HG02870 (cell line): ENCODE data around the gene NAA10.

ENCODE experiments used
- ATAC-seq: cut with Tn5 transposase; IDR thresholded peaks from one replicate; pipeline ENCODE4 v1.9.1; 2021; ENCODE audit warnings: mild to moderate bottlenecking, moderate library complexity; ENCODE audit not compliant: unreplicated experiment

NAA10 gene

GRCh38 chrX:153885968-153886903 is 48.6 kb downstream of the NAA10 start, which contains the start of gene L1CAM:
Gene L1CAM (minus strand): TSS chrX:153886173. CDS start chrX:153875836, 10,337 bp downstream.
- ATAC-seq, result no peak

DNA sequence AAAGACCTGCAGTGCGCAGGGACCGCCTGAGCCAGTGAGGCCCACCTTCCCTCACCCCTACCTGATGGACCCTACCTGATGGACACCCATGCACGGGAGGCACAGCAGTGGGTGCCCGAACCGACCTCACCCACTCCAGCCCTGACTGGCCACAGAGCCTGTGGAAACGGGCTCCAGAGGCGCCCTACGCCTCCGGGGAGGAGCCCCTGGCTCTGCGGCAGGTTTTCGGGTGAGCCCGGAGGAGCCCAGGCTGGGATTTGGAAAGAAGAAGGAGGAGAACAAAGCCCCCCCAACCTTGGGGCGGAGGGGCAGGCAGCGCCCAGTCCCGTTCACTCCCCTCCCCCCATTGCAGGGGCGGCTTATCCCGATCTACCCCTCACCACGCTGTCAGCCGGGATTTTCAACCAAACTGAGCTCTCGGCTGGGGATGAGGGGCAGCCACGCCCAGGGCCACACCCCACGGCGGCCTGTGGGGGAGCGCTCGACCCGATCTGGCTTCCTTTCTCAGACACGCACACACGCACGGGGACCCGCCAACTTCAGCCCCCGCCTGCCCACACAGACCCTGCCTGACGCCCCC is 49.5 kb downstream of the NAA10 start:
- ATAC-seq, result no peak

- ATAC-seq, result no peak
Measured at GRCh38 chrX:153884590-153884989, 50.2 kb downstream of the NAA10 start.

DNA sequence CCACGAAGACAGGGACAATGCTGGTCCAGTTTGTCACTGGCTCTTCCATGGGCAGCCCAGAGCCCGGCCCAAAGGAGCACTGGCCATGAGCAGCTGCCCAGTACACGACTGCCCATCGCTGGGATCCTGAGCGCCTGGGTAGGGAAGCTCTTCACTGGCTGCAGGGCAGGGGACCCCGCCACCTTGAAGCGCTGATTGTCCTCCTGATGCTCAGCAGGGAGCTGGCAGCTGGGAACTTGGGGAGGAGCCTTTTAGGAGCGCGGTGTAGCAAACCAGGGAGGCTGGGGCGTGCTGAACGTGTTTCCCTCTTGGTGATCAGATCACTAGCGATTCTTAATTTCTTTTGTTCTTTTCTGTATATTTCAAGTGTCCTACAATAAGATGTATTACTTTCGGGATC is 50.7 kb downstream of the NAA10 start:
- ATAC-seq, result no peak

DNA sequence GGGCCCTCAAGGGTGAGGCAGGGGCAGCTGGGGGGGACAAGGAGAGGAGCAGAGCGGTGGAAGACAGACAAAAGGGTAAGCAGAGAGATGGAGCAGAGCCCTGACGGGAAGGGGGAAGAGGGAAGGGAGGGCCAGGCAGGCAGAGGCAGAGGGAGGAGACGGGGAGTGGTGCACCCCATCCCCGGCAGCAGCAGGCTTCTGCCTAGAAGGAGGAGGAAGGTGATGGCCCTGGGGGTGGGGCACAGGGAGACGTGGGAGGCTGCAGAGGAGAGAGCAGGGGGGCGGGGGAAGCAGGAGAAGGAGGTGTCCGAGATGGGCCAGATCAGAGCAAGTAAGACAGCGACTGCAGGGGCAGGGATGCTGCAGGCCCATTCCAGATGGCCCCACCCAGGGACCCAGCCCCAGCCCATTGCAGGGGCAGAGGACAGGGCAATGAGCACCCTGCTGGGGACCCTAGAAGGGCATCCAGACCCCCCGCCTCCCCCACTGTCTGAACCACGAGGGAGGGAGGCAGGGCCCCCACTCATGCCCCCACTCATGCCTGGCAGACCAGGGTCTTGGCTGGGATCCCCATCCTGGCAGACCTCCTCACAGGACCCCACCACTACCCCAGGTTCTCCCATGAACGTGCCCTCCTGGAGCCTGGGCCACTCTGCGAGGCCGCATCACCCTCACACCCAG is 51.5 kb downstream of the NAA10 start:
- ATAC-seq, result no peak

GRCh38 chrX:153882557-153882956 is 52.3 kb downstream of the NAA10 start:
- no peak for ATAC-seq

GRCh38 chrX:153882086-153882498 is 52.7 kb downstream of the NAA10 start:
- no peak for ATAC-seq

DNA sequence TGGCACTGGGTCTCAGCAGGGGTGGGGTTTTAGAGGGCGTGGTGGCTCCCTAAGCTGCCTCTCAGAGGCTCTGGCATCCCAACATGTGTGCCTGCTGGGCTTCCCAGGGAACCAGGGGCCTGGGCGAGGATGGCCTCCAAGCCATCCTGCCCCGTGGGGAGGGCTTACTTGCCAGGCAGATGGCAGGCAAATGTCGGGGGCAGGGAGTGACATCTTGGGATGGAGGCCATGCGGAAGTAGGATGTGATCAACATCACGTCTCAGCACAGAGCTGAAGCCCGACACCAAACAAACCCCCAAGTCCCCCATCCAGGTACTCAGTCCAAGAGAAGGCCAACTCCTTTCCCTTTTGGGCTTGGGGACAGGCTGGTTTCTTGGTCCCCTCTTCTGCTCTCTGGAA is 53.6 kb downstream of the NAA10 start:
- no peak for ATAC-seq

- ATAC-seq, result no peak
Measured at GRCh38 chrX:153880440-153880815, 54.4 kb downstream of the NAA10 start.

DNA sequence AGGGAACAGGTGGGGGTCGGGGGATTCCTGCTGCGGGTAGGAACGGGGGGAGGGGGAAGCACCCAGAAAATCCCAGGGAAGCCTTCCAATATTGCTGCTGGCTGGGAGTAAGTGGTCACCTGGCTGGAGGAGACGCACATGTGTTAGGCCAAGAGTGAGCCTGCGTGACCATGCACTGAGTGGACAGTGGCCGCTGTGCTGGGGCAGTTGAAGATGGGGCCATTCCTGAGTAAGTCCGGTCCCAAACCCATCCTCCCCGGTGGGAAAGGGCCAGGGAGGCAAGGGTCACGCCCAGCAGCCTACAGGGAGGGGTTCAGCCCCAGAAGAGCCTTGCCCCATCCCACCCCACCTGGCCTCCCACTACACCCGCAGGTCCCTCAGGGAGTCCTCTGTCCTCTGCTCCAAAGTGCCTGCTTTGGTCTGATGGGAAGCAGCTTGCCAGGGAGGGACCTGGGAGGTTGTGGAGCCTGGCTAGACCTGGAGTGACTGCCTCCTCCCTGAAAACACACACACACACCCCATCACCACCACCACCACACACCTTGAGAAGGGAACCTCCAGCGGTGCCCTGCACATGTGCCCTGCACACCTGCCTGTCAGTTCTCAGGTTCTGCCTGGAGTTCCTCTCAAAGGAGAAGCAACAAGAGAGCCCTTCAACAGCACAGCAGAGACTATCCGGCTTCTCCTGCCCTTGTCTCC is 54.9 kb downstream of the NAA10 start:
- ATAC-seq, result no peak
